K562 (cell line): ENCODE measurements around the gene ARHGEF16. TPM values are rescaled to one million over a fixed set of nuclear protein-coding genes. Genes with fewer than 3 reads are reported as not detected.
A peak's percentile ranks its signal among the peaks of the same experiment; 100 is the strongest.

ENCODE experiments used
- FOXK2 ChIP-seq, 2 experiments: fragments of 450-650 bp; IDR thresholded peaks in 1 of 2; conservative IDR thresholded peaks in 1 of 2; 2 replicates each; pipeline ENCODE4 v1.6.1; 2016; ENCODE audit warnings: low read depth in 2 of 2, mild to moderate bottlenecking in 1 of 2
- ILF3 ChIP-seq: fragments of 450-650 bp; IDR thresholded peaks from 2 replicates; pipeline ENCODE4 v1.6.1; 2018; ENCODE audit warnings: antibody characterized with exemption, mild to moderate bottlenecking, moderate library complexity, borderline replicate concordance
- MAZ ChIP-seq, 2 experiments: fragments of 450-650 bp in 1 of 2; sonication (generic) in 1 of 2; formaldehyde crosslinking; IDR thresholded peaks in 1 of 2; conservative IDR thresholded peaks in 1 of 2; 2 replicates each; pipeline versions ENCODE4 v1.4.0 to v1.5.0; 2020; ENCODE audit warnings: mild to moderate bottlenecking in 1 of 2, missing genetic modification reagents in 1 of 2
- MIER1 ChIP-seq: fragments of 450-650 bp; IDR thresholded peaks from 2 replicates; pipeline ENCODE4 v1.6.1; 2016; ENCODE audit warnings: antibody characterized with exemption, mild to moderate bottlenecking, low read depth
- POLR2G ChIP-seq: fragments of 200-400 bp; formaldehyde crosslinking; IDR thresholded peaks from 2 replicates; pipeline ENCODE4 v1.6.1; 2017; ENCODE audit warnings: low read depth, mild to moderate bottlenecking, antibody characterized with exemption, low read length, moderate library complexity
- VEZF1 ChIP-seq: fragments of 200-800 bp; sonication (Bioruptor generic); IDR thresholded peaks from 2 replicates; pipeline ENCODE4 v1.6.1; 2017; ENCODE audit warnings: missing genetic modification characterization, missing compliant biosample characterization
- ZNF511 ChIP-seq: sonication (generic); formaldehyde crosslinking; IDR thresholded peaks from 2 replicates; pipeline ENCODE4 v1.8.0; 2022; ENCODE audit warnings: mild to moderate bottlenecking, missing genetic modification reagents
- polyA plus RNA-seq, 8 experiments: library from polyadenylated mRNA; depleted of rRNA in 4 of 8; stranded (reverse) in 5 of 8; unstranded in 3 of 8; fragments of >200 nt; fragmentation: Nextera tagmentation in 2 of 8; fragmentation: Illumina TruSeq in 1 of 8; extraction: Ambion mirVana in 2 of 8; extraction: Trizol in 1 of 8; gene quantifications; 2 replicates each; pipeline versions ENCODE4 v1.2.1 to v1.2.3, GENCODE V29; 2011 to 2014; ENCODE audit warnings: inconsistent platforms in 1 of 8, missing spikeins in 1 of 8
- total RNA-seq, 7 experiments: library from RNA; depleted of rRNA in 6 of 7; stranded (reverse); fragments of >200 nt in 6 of 7; fragmentation: Illumina TruSeq in 2 of 7; extraction: Trizol in 2 of 7; gene quantifications; 2 replicates each; pipeline versions ENCODE4 v1.2.1 to v1.2.3, GENCODE V29; 2011 to 2021; ENCODE audit warnings: low replicate concordance in 1 of 7

Gene ARHGEF16
- total and polyA plus RNA-seq, 9 of the 15 experiments (the other 6 are each of a cell fraction or from before 2014, with no cell fraction given), result 0.15 to 1.2 (median 0.49) TPM; not detected in 2

GRCh38 chr1:3501856-3502640 is 47.6 kb downstream of the ARHGEF16 start (continued):
- TF ChIP-seq VEZF1 (CRISPR knock-in tag) (peak; percentile 58; the same call in 1 of the 2 replicates), POLR2G (peak; percentile 7; the same call in 1 of the 2 replicates), MAZ (CRISPR knock-in tag; conservative IDR thresholded peaks at IDR 0.05 in 1 of 2, IDR thresholded peaks at IDR 0.05 in 1 of 2) (0 out of 4 replicates have a peak, but pooled peaks of 1 of the 2 experiments have one; percentile 51), FOXK2 (conservative IDR thresholded peaks at IDR 0.05 in 1 of 2, IDR thresholded peaks at IDR 0.05 in 1 of 2; ENCODE audit: low read depth in 2 of 2) (no peak), ILF3 (no peak), MIER1 (peak; percentile 82), ZNF511 (CRISPR knock-in tag) (peak; percentile 75; the same call in 1 of the 2 replicates)
- TF ChIP-seq, all 486 proteins: peak for 11
